H1 (cell line): Measurements from ENCODE around the gene PTPRF. TPM values are rescaled to one million over a fixed set of nuclear protein-coding genes. Genes with fewer than 3 reads are reported as not detected.
A peak's percentile ranks its signal among the peaks of the same experiment; 100 is the strongest.

Experiments used
- CTCF ChIA-PET: fragments of 300-600 bp; sonication (Branson Sonifier 250); formaldehyde crosslinking; loops from one replicate; lab custom pipeline; 2021; ENCODE audit not compliant: partially characterized antibody; lab: Charles Lee
- POLR2A ChIA-PET: fragments of 300-600 bp; sonication (Branson Sonifier 250); formaldehyde crosslinking; loops from one replicate; lab custom pipeline; 2021; ENCODE audit warnings: inconsistent platforms; ENCODE audit not compliant: partially characterized antibody; lab: Charles Lee
- DNase-seq, 2 experiments: peaks; one replicate each; pipeline versions ENCODE4 v3.0.0 to v3.0.0-alpha.2; 2010 to 2022; ENCODE audit warnings: low spot score in 2 of 2, low read depth in 1 of 2, mixed read lengths in 1 of 2
- FAIRE-seq: peaks from 2 replicates; lab custom pipeline; 2011; peaks lifted over from hg19 to GRCh38; lab: Jason Lieb, UNC
- H2AFZ ChIP-seq: 2 replicates; pipeline ENCODE4 v1.8.1; 2012; ENCODE audit warnings: low read length, inconsistent platforms
- H2AK5ac ChIP-seq: 2 replicates; pipeline ENCODE4 v1.6.1; 2013; ENCODE audit warnings: low read depth, low read length
- H2BK120ac ChIP-seq: replicated peaks from 2 replicates; pipeline ENCODE3; 2013; ENCODE audit warnings: low read depth, low read length, inconsistent platforms
- H2BK12ac ChIP-seq: 2 replicates; pipeline ENCODE4 v1.6.1; 2013; ENCODE audit warnings: low read depth, low read length
- H2BK15ac ChIP-seq: 2 replicates; pipeline ENCODE4 v1.6.1; 2013; ENCODE audit warnings: low read length
- H2BK20ac ChIP-seq: 2 replicates; pipeline ENCODE4 v1.6.1; 2013; ENCODE audit warnings: low read length
- H2BK5ac ChIP-seq: 2 replicates; pipeline ENCODE4 v1.6.1; 2013; ENCODE audit warnings: low read depth, low read length
- H3K14ac ChIP-seq: 2 replicates; pipeline ENCODE4 v1.6.1; 2013; ENCODE audit warnings: inconsistent platforms; ENCODE audit not compliant: insufficient read length
- H3K18ac ChIP-seq: 2 replicates; pipeline ENCODE4 v1.6.1; 2013; ENCODE audit warnings: low read length; ENCODE audit errors: extremely low read depth
- H3K23ac ChIP-seq: 2 replicates; pipeline ENCODE4 v1.6.1; 2013; ENCODE audit warnings: inconsistent platforms; ENCODE audit not compliant: insufficient read length
- H3K23me2 ChIP-seq: 2 replicates; pipeline ENCODE4 v1.6.1; 2013; ENCODE audit warnings: low read depth, low read length
- H3K27ac ChIP-seq: 2 replicates; pipeline ENCODE4 v1.6.1; 2011; ENCODE audit warnings: low read depth, low read length, inconsistent platforms
- H3K27me3 ChIP-seq, 4 experiments: replicated peaks in 1 of 4; 1 replicate in 1 of 4; 2 replicates in 3 of 4; pipeline versions ENCODE4 v1.6.1 to v1.8.1; 2011 to 2013; ENCODE audit warnings: low read length in 3 of 4, mild to moderate bottlenecking in 3 of 4, inconsistent platforms in 2 of 4, mixed read lengths in 2 of 4, moderate library complexity in 1 of 4; ENCODE audit not compliant: control insufficient read depth in 3 of 4, insufficient read depth in 3 of 4; ENCODE audit errors: extremely low read depth in 1 of 4
- H3K36me3 ChIP-seq, 4 experiments: 2 replicates each; pipeline versions ENCODE4 v1.6.1 to v1.8.1; 2011 to 2013; ENCODE audit warnings: mild to moderate bottlenecking in 4 of 4, low read length in 3 of 4, moderate library complexity in 2 of 4, control low read depth in 1 of 4, inconsistent platforms in 1 of 4; ENCODE audit not compliant: insufficient read depth in 4 of 4, control insufficient read depth in 2 of 4
- H3K4ac ChIP-seq: replicated peaks from 2 replicates; pipeline ENCODE3; 2013; ENCODE audit warnings: low read length, low read depth, mixed read lengths, inconsistent platforms; ENCODE audit not compliant: insufficient read length
- H3K4me1 ChIP-seq, 4 experiments: replicated peaks in 1 of 4; 1 replicate in 1 of 4; 2 replicates in 3 of 4; pipeline versions ENCODE4 v1.6.1 to v1.8.1; 2011 to 2013; ENCODE audit warnings: low read length in 3 of 4, inconsistent platforms in 2 of 4, mixed read lengths in 1 of 4; ENCODE audit not compliant: insufficient read depth in 4 of 4, control insufficient read depth in 3 of 4
- H3K4me2 ChIP-seq, 2 experiments: 2 replicates each; pipeline versions ENCODE4 v1.6.1 to v1.8.1; 2011 to 2013; ENCODE audit warnings: low read depth in 2 of 2, low read length in 2 of 2, control low read depth in 1 of 2, inconsistent platforms in 1 of 2, mild to moderate bottlenecking in 1 of 2; ENCODE audit not compliant: insufficient read depth in 1 of 2
- H3K4me3 ChIP-seq, 4 experiments: fragments of 200-600, 300-600 bp in 1 of 4; sonication (generic), shearing (Covaris generic), sonication (Bioruptor Twin) in 1 of 4; 2 replicates each; pipeline versions ENCODE4 v1.5.1 to v1.8.1; 2011 to 2016; ENCODE audit warnings: low read length in 4 of 4, low read depth in 3 of 4, control low read depth in 2 of 4, inconsistent platforms in 2 of 4, mild to moderate bottlenecking in 2 of 4, mixed read lengths in 1 of 4, moderate library complexity in 1 of 4; ENCODE audit not compliant: insufficient read depth in 2 of 4; ENCODE audit errors: extremely low read depth in 1 of 4
- H3K56ac ChIP-seq: replicated peaks from 2 replicates; pipeline ENCODE3; 2013; ENCODE audit warnings: low read depth, mild to moderate bottlenecking, mixed read lengths, low read length, inconsistent platforms; ENCODE audit not compliant: insufficient read length
- H3K79me1 ChIP-seq: 2 replicates; pipeline ENCODE4 v1.6.1; 2013; ENCODE audit warnings: low read depth, low read length, control low read depth
- H3K79me2 ChIP-seq, 2 experiments: 2 replicates each; pipeline versions ENCODE4 v1.6.1 to v1.8.1; 2012 to 2013; ENCODE audit warnings: low read length in 2 of 2, mild to moderate bottlenecking in 2 of 2, inconsistent platforms in 1 of 2; ENCODE audit not compliant: insufficient read depth in 2 of 2, control insufficient read depth in 1 of 2
- H3K9ac ChIP-seq, 4 experiments: replicated peaks in 1 of 4; 1 replicate in 1 of 4; 2 replicates in 3 of 4; pipeline versions ENCODE4 v1.6.1 to v1.8.1; 2011 to 2013; ENCODE audit warnings: low read depth in 3 of 4, low read length in 3 of 4, control low read depth in 2 of 4, mild to moderate bottlenecking in 2 of 4, moderate library complexity in 2 of 4, inconsistent platforms in 1 of 4; ENCODE audit errors: extremely low read depth in 1 of 4
- H3K9me3 ChIP-seq, 2 experiments: 2 replicates each; pipeline versions ENCODE4 v1.6.1 to v1.8.1; 2012 to 2013; ENCODE audit warnings: mild to moderate bottlenecking in 2 of 2, moderate library complexity in 2 of 2, control low read depth in 1 of 2, inconsistent platforms in 1 of 2, low read depth in 1 of 2, low read length in 1 of 2, mixed read lengths in 1 of 2; ENCODE audit not compliant: insufficient read depth in 2 of 2
- H4K20me1 ChIP-seq, 2 experiments: replicated peaks in 1 of 2; 2 replicates each; pipeline versions ENCODE3 to v1.8.1; 2011 to 2013; ENCODE audit warnings: inconsistent platforms in 2 of 2, low read length in 2 of 2, mild to moderate bottlenecking in 1 of 2; ENCODE audit not compliant: insufficient read depth in 2 of 2, control insufficient read depth in 1 of 2
- H4K5ac ChIP-seq: 2 replicates; pipeline ENCODE4 v1.6.1; 2013; ENCODE audit warnings: low read length, low read depth, mixed read lengths, inconsistent platforms; ENCODE audit not compliant: insufficient read length
- H4K8ac ChIP-seq: 2 replicates; pipeline ENCODE4 v1.8.0; 2013; ENCODE audit warnings: mild to moderate bottlenecking, moderate library complexity, low read length, inconsistent platforms; ENCODE audit not compliant: insufficient read depth; ENCODE audit errors: extremely low read depth
- H4K91ac ChIP-seq: replicated peaks from 2 replicates; pipeline ENCODE3; 2013; ENCODE audit warnings: low read length, mixed read lengths, inconsistent platforms; ENCODE audit not compliant: insufficient read length
- CBX8 ChIP-seq: fragments of 300-800, 300-1000 bp; sonication (generic); IDR thresholded peaks from 2 replicates; pipeline ENCODE4 v1.7.1; 2016; ENCODE audit warnings: low read depth, low read length, borderline replicate concordance
- CHD1 ChIP-seq: IDR thresholded peaks from 2 replicates; pipeline ENCODE4 v1.6.1; 2012; ENCODE audit warnings: low read depth, low read length, improper control_type of control experiment
- CTBP2 ChIP-seq: IDR thresholded peaks from 2 replicates; pipeline ENCODE4 v1.7.0; 2011; ENCODE audit warnings: borderline replicate concordance, mild to moderate bottlenecking, moderate library complexity, mixed read lengths, low read length; ENCODE audit not compliant: insufficient read depth, insufficient read length
- FOSL1 ChIP-seq: IDR thresholded peaks from 2 replicates; pipeline ENCODE4 v1.6.1; 2011; ENCODE audit warnings: mild to moderate bottlenecking, low read depth, low read length, moderate library complexity; ENCODE audit not compliant: insufficient read depth
- GABPA ChIP-seq: IDR thresholded peaks from 2 replicates; pipeline ENCODE4 v1.6.1; 2011; ENCODE audit warnings: mild to moderate bottlenecking, low read length, moderate library complexity, borderline replicate concordance; ENCODE audit not compliant: insufficient read depth
- MAFK ChIP-seq: IDR thresholded peaks from 2 replicates; pipeline ENCODE4 v1.6.1; 2012; ENCODE audit warnings: low read depth, mild to moderate bottlenecking, improper control_type of control experiment, low read length
- PHF8 ChIP-seq: fragments of 200-600 bp; sonication (generic); conservative IDR thresholded peaks from 2 replicates; pipeline ENCODE4 v1.7.1; 2012; ENCODE audit warnings: low read depth, mild to moderate bottlenecking, inconsistent platforms, low read length, moderate library complexity
- SAP30 ChIP-seq: fragments of 300-600 bp; sonication (generic); IDR thresholded peaks from 2 replicates; pipeline ENCODE4 v1.7.1; 2012; ENCODE audit warnings: low read length, moderate library complexity, mild to moderate bottlenecking, inconsistent platforms; ENCODE audit not compliant: insufficient read depth, insufficient replicate concordance
- SIRT6 ChIP-seq: IDR thresholded peaks from one replicate; pipeline ENCODE4 v1.7.1; 2012; ENCODE audit warnings: low read length, inconsistent platforms
- SP2 ChIP-seq: IDR thresholded peaks from 2 replicates; pipeline ENCODE4 v1.6.1; 2012; ENCODE audit warnings: mild to moderate bottlenecking, low read length, inconsistent platforms
- SUZ12 ChIP-seq: fragments of 200-600 bp; sonication (generic); IDR thresholded peaks from 2 replicates; pipeline ENCODE4 v1.6.1; 2012; ENCODE audit warnings: mild to moderate bottlenecking, inconsistent platforms, low read length, moderate library complexity, mixed read lengths
- TAF7 ChIP-seq: optimal IDR thresholded peaks from 2 replicates; pipeline ENCODE3; 2011; ENCODE audit warnings: low read depth, mild to moderate bottlenecking, inconsistent platforms, low read length, moderate library complexity, borderline replicate concordance
- WGBS, 2 experiments: shearing (Covaris generic) in 1 of 2; methylation state at CpG; one replicate each; pipeline versions ENCODE4 v1.1.6 to v1.1.7; 2013 to 2015; ENCODE audit warnings: low lambda C conversion rate in 2 of 2, mixed read lengths in 2 of 2, inconsistent platforms in 1 of 2, low coverage in 1 of 2, missing lambda C conversion rate in 1 of 2; ENCODE audit not compliant: insufficient replicate concordance in 2 of 2, insufficient coverage in 1 of 2, insufficient read length in 1 of 2; ENCODE audit errors: extremely low coverage in 1 of 2, missing lambda C conversion rate in 1 of 2; 5-methylcytosine and 5-hydroxymethylcytosine counted together
- polyA plus RNA-seq, 7 experiments: library from polyadenylated mRNA; depleted of rRNA in 3 of 7; stranded (reverse) in 5 of 7; unstranded in 2 of 7; fragments of >200 nt in 5 of 7; fragments of 200-250 nt in 2 of 7; gene quantifications; 1 replicate in 5 of 7; 2 replicates in 1 of 7; 4 replicates in 1 of 7; pipeline versions ENCODE4 v1.2.1 to v1.2.3, GENCODE V29; 2011 to 2013; ENCODE audit warnings: missing spikeins in 2 of 7, mixed read lengths in 2 of 7
- total RNA-seq: library from RNA; stranded (reverse); fragmentation: NEBNext Ultra II Directional; extraction: Animal tissue kit (Norgen Biotek cat#: 25700); gene quantifications from 2 replicates; pipeline ENCODE4 v1.2.1, GENCODE V29; 2021

PTPRF gene
- total and polyA plus RNA-seq, 2 of the 8 experiments (the other 6 are each of a cell fraction or from before 2014, with no cell fraction given), result 136 to 231 TPM

- no peak overlapping the region for H3K23ac ChIP-seq
- H3K79me2 ChIP-seq, result no peaks in the 10 kb centered on the region
- H2BK5ac ChIP-seq, result no peak overlapping the region
- no peak for TF ChIP-seq SP2
- no peak for TF ChIP-seq CBX8
- TF ChIP-seq SAP30, result no peak
- no peak for TF ChIP-seq CHD1
- TF ChIP-seq CTBP2, result no peak
- TF ChIP-seq FOSL1, result no peak
- TF ChIP-seq MAFK, result no peak
- no peak for TF ChIP-seq SIRT6
- TF ChIP-seq GABPA, result no peak
- TF ChIP-seq TAF7, result no peak
- TF ChIP-seq PHF8, result no peak
- TF ChIP-seq SUZ12, result no peak
- H2AFZ ChIP-seq, result no peak overlapping the region
- no peak overlapping the region for H3K14ac ChIP-seq
- H3K4me3 ChIP-seq, result no peak overlapping the region
- FAIRE-seq, result no peak
- H3K4me1 ChIP-seq, result peaks cover 0 to 3% (median 0%) of the 10 kb centered on the region in 4 experiments; a peak in 2 of 7 replicates
- no peak overlapping the region for H3K56ac ChIP-seq
- H2BK120ac ChIP-seq, result no peak overlapping the region
- no peaks in the 10 kb centered on the region for H3K23me2 ChIP-seq
- CTCF ChIA-PET, result interaction anchor here (0.9 to 1.8 kb wide), 3 partner anchors 14 to 428 kb away, joined by 3 to 6 read pairs (median 3); partner anchors contain the start of gene ARTN
- H4K91ac ChIP-seq, result no peak overlapping the region
- no peak overlapping the region for H3K9ac ChIP-seq
- H2BK12ac ChIP-seq, result no peak overlapping the region
- no peak overlapping the region for H3K4me2 ChIP-seq
- no peak overlapping the region for H2AK5ac ChIP-seq
- DNase-seq, result peak in 1 of 2 experiments; percentile 27
- no peak overlapping the region for H2BK15ac ChIP-seq
- no peaks in the 10 kb centered on the region; a peak in 1 of 8 replicates for H3K36me3 ChIP-seq
- H3K4ac ChIP-seq, result no peak overlapping the region
- no peak overlapping the region for H3K27ac ChIP-seq
- POLR2A ChIA-PET, result interaction anchor here (0.6 to 0.9 kb wide), 2 partner anchors 12 to 107 kb away, joined by 4 read pairs; no protein-coding TSS in a partner anchor
- no peak overlapping the region for H4K5ac ChIP-seq
- no peak overlapping the region for H2BK20ac ChIP-seq
- peaks cover 0 to 1% (median 0%) of the 10 kb centered on the region in 4 experiments; a peak in 1 of 7 replicates for H3K27me3 ChIP-seq
- WGBS, 2 experiments, result 87% methylated on average over 6 of the region's 6 CpGs; no CpG with 5 or more reads in 1 of the 2 experiments
- H3K9me3 ChIP-seq, result peaks cover 0 to 4% of the 10 kb centered on the region in 2 experiments; a peak in 1 of 4 replicates
- no peaks in the 10 kb centered on the region for H4K20me1 ChIP-seq
- no peak overlapping the region for H4K8ac ChIP-seq
- no peak overlapping the region for H3K18ac ChIP-seq
- no peaks in the 10 kb centered on the region for H3K79me1 ChIP-seq
Observed at GRCh38 chr1:43506233-43506632, 24.4 kb upstream of the PTPRF start.
